Mesodermal cell (in vitro differentiated cells): ENCODE data around the gene OR6A2.
"Not testable (repeated sequence)": the region's sequence is repeated elsewhere in the genome, so short reads cannot be mapped to it uniquely, and the experiment has no call there.

Experiments used
- H3K27ac ChIP-seq: 2 replicates; pipeline ENCODE4 v1.7.0; 2013; ENCODE audit warnings: mild to moderate bottlenecking, low read depth, low read length, moderate library complexity; ENCODE audit not compliant: severe bottlenecking
- H3K36me3 ChIP-seq: 2 replicates; pipeline ENCODE4 v1.7.1; 2013; ENCODE audit warnings: mild to moderate bottlenecking, low read length, moderate library complexity; ENCODE audit not compliant: control insufficient read depth, insufficient read depth
- H3K4me1 ChIP-seq: one replicate; pipeline ENCODE4 v1.7.1; 2013; ENCODE audit warnings: mild to moderate bottlenecking, low read length; ENCODE audit not compliant: insufficient read depth, control insufficient read depth, poor library complexity, severe bottlenecking
- H3K4me3 ChIP-seq: 2 replicates; pipeline ENCODE4 v1.7.0; 2013; ENCODE audit warnings: low read length, control low read depth, mild to moderate bottlenecking; ENCODE audit not compliant: insufficient read depth, poor library complexity, severe bottlenecking; ENCODE audit errors: extremely low read depth
- H3K9me3 ChIP-seq: 2 replicates; pipeline ENCODE4 v1.7.1; 2013; ENCODE audit warnings: mild to moderate bottlenecking, low read length, moderate library complexity; ENCODE audit not compliant: control insufficient read depth
- WGBS, 2 experiments: methylation state at CpG; one replicate each; pipeline ENCODE4 v1.1.5; 2013; ENCODE audit warnings: missing lambda C conversion rate in 2 of 2; ENCODE audit not compliant: insufficient coverage in 2 of 2; 5-methylcytosine and 5-hydroxymethylcytosine counted together

OR6A2 gene

DNA sequence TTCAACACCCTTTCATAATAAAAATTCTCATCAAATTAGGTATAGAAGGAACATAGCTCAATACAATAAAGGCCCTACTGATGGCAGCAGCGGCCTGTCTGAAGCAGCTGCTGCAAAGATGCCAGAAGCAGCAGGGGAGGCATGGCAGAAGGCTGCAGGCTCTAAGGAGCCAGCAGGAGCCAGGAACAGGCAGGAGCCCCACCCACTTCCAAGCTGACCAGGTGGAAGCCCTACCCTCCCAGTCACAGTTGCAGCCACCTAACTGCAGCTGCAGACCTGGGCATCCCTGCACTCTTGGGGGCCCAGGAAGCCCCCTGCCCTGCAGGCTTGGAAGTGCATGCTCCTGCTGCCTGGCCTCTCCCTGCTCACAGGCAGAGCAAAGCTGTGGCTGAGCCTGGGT, 18.2 kb upstream of the OR6A2 start:
- H3K4me3 ChIP-seq = no peak overlapping the region
- no peaks in the 10 kb centered on the region for H3K4me1 ChIP-seq
- H3K9me3 ChIP-seq = no peaks in the 10 kb centered on the region
- 20 to 40% methylated on average over 1 of the region's 1 CpG for WGBS, 2 experiments
- H3K27ac ChIP-seq = no peak overlapping the region
- no peaks in the 10 kb centered on the region for H3K36me3 ChIP-seq

DNA sequence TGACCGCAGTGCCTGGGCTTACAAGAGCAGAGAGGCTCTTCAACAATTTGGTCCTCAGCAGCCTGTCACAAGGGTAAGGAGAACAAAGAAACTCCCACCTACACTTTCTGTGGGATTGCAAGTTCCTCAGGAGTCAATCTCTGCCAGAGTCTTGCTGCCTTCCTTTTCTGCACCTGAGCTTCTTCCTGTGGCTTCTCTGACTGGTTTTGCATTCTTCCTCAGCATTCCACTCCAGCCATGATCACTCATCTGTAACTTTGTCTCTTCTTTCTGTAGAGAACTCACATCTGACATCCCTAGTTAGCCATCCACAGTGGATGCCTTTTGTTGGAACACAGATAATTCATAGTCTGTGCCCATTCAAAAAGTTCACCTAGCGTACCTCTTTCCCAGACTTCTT, 14.2 kb upstream of the OR6A2 start:
- Histone ChIP-seq H3K36me3 (no peaks in the 10 kb centered on the region), H3K4me1 (no peaks in the 10 kb centered on the region)
- WGBS, 2 experiments = 71% methylated on average over 1 to 2 of the region's 2 CpGs

DNA sequence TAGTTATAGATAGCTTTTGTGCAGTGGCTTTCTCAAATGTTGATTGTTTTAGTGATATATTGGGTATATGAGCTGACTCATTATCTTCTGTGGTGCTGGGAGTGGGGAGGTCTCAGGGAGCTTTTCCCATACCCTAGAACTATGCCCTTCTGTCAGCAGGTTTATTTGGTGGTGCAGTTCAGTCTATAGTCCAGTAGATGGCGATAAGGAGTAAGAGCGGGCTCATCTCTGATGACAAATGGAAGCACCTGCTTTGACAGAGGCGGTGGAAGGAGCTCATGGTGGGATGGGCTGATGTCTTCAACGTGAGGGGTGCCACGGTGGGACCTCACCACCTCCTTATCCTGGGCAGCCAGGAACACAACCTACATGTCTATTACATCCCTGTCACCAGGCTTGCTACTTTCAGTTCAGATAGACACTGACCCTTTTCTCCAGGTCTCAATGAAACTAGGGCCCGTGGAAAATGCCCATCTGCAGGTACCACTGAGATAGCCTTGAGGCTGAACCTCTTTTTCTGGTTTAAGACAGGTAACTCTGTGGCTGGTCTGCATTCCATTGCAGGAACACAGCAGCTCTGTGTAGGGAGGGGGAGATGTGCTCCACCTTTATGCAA, 13.0 kb upstream of the OR6A2 start:
- H3K4me1 ChIP-seq = no peaks in the 10 kb centered on the region
- no peaks in the 10 kb centered on the region for H3K9me3 ChIP-seq
- H3K27ac ChIP-seq = no peak overlapping the region
- 0 to 31% methylated on average over 3 of the region's 6 CpGs for WGBS, 2 experiments
- no peak overlapping the region for H3K4me3 ChIP-seq
- H3K36me3 ChIP-seq = no peaks in the 10 kb centered on the region

More for the DNA sequence above, 14.2 kb upstream of the OR6A2 start:
- Histone ChIP-seq H3K4me3 (no peak overlapping the region), H3K9me3 (no peaks in the 10 kb centered on the region), H3K27ac (no peak overlapping the region)

DNA sequence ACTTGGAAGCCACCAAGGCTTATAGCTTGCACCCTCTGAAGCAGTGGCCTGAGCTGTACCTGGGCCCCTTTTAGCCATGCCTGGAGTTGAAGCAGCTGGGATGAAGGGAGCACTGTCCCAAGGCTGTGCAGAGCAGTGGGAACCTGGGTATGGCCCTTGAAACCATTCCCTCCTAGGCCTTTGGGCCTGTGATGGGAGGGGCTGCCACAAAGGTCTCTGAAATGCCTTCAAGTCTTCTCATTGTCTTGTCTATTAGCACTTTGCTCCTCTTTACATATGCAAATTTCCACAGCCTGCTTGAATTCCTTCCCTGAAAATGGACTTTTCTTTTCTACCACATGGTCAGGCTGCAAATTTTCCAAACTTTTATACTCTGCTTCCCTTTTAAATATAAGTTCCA, 1.6 kb upstream of the OR6A2 start:
- not testable (repeated sequence) for H3K4me1 ChIP-seq, H3K27ac ChIP-seq, H3K36me3 ChIP-seq, H3K9me3 ChIP-seq, H3K4me3 ChIP-seq

DNA sequence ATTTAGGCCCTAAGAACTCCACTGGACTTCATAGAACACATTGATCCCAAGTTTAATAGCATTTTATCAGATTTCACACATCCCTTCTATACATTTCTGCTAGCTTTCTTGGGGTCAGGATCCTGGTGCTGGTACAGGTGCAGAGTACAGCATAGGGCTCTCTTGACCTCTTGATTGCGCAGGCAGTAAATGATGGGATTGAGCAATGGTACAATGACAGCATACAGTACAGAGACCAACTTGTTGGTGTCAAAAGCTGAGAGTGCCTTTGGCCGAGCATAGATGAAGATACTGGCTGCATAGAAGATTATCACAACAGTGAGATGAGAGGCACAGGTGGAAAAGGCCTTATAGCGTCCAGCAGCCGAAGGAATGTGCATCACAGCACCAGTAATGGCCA, 4.8 kb downstream of the OR6A2 start:
- Histone ChIP-seq H3K36me3 (no peaks in the 10 kb centered on the region), H3K27ac (no peak overlapping the region), H3K4me3 (no peak overlapping the region), H3K9me3 (no peaks in the 10 kb centered on the region), H3K4me1 (no peaks in the 10 kb centered on the region)
- 84 to 96% methylated on average over 4 of the region's 4 CpGs for WGBS, 2 experiments

DNA sequence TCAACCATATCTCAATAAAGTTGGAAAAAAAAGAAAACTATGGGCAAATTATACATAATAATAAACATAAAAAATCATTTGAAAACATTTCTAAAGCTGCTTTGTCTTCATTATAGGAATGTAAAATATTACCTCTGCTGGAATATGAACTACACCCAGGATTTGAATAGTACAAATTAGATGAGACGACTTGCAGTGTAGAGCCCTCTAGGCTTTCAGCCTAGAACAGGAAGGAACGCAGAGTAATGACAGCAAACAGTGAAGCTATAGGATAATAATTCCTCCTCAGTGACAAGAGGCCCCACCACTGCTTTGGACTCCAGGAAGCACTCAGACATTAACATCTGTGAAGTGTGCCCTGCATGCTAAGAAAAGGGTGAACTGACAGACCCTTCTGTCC, 8.9 kb downstream of the OR6A2 start:
- 90% methylated on average over 2 of the region's 2 CpGs; no CpG with 5 or more reads in 1 of the 2 experiments for WGBS, 2 experiments
- H3K9me3 ChIP-seq = no peaks in the 10 kb centered on the region
- H3K4me3 ChIP-seq = no peak overlapping the region
- no peaks in the 10 kb centered on the region for H3K4me1 ChIP-seq
- H3K36me3 ChIP-seq = no peaks in the 10 kb centered on the region
- no peak overlapping the region for H3K27ac ChIP-seq

DNA sequence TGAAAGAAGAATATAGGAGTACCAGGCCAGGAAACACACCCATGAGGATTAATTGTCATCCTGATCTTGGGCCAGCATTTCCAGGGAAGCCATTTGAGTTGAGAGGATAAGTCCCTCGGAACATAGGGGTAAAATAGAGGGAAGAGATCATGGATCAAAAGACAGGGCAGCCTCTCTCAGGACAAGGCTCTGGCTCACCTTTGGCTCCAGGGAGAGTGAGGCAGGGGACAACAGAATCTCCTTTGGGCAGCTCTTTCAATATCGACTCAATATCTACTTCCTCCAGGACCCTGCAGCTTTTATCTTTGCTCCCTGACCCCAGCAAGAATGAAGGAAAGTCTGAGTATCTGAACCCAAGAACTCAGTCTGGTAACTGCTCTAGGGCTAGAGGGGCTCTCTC, 16.8 kb downstream of the OR6A2 start, which contains the start of gene OR2AG1:
OR2AG1 (plus strand) TSS at position 301 of the 400 bp plus-strand sequence. CDS start 2,018 bp downstream, outside the sequence.
- no peaks in the 10 kb centered on the region for H3K4me1 ChIP-seq
- no peak within 1 kb of the TSS for H3K27ac ChIP-seq
- H3K9me3 ChIP-seq = no peaks in the 10 kb centered on the region
- no peaks in the 10 kb centered on the region for H3K36me3 ChIP-seq
- 29 to 50% methylated on average over 1 of the region's 2 CpGs for WGBS, 2 experiments
- H3K4me3 ChIP-seq = no peak within 1 kb of the TSS

DNA sequence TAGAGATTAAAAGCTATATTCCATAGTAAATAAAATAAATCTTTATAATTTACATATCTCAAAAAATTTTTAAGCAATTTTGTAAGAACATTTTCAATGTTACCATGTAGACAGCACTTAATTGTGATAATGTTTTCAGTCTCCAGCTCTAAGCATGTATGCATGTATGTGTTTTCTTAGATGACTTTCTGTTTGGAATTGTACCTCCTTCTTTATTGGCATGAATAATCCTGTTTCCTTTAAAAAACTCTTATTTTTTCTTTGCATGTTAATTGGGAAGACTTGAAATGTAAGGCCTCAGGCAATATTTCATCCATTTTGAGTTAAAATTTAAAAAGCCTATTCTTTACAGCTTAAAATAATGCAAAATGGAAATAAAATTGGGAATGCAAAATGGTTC, 18.7 kb downstream of the OR6A2 start:
- Histone ChIP-seq H3K4me1 (no peaks in the 10 kb centered on the region), H3K9me3 (no peaks in the 10 kb centered on the region), H3K36me3 (no peaks in the 10 kb centered on the region), H3K27ac (no peak overlapping the region), H3K4me3 (no peak overlapping the region)

DNA sequence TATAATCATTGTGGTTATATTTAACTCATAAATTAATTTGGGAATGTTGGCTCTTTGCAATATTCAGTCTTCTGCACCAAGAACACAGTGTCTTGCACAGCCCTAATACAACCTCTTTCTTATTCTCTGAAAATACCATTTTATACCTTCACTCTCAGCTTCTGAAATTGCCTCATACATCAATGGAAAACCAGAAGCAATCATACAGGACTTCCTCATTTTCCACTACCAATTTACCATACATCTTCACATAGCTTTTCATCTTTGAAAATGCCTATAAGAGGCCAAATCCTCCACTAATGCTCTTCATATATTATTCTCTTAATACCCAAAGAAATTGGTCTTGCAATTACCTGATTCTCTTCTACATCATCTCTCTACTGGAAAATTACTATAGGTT, 21.0 kb downstream of the OR6A2 start:
- no peak overlapping the region for H3K27ac ChIP-seq

DNA sequence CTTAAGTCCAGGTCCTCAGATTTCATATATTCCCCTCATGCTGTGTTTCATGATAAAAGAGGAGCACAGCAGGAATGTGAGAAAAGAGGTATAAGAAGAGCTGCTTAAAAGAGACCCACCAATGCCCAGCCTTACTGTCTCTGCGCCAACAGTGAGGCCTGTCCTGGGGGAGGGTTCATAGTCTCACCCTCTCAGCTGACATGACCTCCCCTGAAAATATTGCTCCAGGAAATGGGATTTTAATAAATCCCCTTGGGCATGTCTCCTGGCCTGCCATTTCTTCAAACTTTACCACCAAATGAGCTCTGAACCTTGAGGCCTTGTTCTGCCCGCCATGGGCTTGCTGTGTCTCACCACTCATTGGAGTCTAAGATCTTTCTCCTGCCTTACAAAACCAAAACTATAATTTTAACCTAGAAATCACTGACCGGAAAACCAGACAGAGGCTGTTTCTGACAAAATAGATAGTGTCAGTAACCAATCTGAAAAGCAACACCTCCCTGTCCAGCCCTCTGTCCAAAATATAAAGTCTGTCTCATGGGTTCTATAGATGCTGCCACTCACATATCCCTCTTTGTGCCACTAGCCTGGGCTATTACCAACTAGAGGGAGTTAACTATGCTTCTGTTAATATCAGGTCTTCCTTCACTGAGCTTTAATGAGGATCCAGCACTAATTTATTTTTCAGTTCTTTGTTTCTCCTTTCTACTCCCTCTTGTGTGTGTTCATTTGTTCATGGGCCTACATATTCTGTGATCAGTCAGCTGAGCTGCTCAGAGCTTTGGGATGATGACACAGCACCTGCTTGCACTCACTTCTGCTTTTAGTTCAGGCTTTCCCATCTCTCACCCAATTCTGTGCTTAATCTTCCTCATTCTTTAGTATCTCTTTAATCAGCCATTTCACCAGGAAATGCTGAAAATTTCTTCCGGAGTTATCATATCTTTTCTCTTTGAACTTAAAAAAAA, 27.3 kb downstream of the OR6A2 start, which contains the start of gene OR2AG2:
OR2AG2 (minus strand) TSS at position 51 of the 968 bp plus-strand sequence. CDS start 3,019 bp downstream, outside the sequence.
- Histone ChIP-seq H3K27ac (no peak within 1 kb of the TSS), H3K4me3 (no peak within 1 kb of the TSS), H3K9me3 (no peaks in the 10 kb centered on the region), H3K4me1 (no peaks in the 10 kb centered on the region), H3K36me3 (no peaks in the 10 kb centered on the region)
- WGBS, 2 experiments = 88 to 93% methylated on average over 1 to 2 of the region's 4 CpGs

More for the DNA sequence above, 21.0 kb downstream of the OR6A2 start:
- Histone ChIP-seq H3K9me3 (no peaks in the 10 kb centered on the region), H3K4me1 (no peaks in the 10 kb centered on the region), H3K4me3 (no peak overlapping the region), H3K36me3 (no peaks in the 10 kb centered on the region)
